HT1080 (cell line): ENCODE data around the gene GRM1. TPM values are rescaled to one million over a fixed set of nuclear protein-coding genes. Genes with fewer than 3 reads are reported as not detected.

Experiments
- DNase-seq: peaks from one replicate; pipeline ENCODE4 v3.0.0-alpha.2; 2015; ENCODE audit warnings: low read depth
- total RNA-seq: library from RNA; depleted of rRNA; stranded (reverse); fragments of >200 nt; shearing (Covaris generic); gene quantifications from 2 replicates; pipeline ENCODE4 v1.2.3, GENCODE V29; 2014

The GRM1 gene
- total RNA-seq, 1 experiment from 2014 or later = not detected

- DNase-seq = no peak
Measured at GRCh38 chr6:146269482-146269881, 240.6 kb downstream of the GRM1 start.

DNA sequence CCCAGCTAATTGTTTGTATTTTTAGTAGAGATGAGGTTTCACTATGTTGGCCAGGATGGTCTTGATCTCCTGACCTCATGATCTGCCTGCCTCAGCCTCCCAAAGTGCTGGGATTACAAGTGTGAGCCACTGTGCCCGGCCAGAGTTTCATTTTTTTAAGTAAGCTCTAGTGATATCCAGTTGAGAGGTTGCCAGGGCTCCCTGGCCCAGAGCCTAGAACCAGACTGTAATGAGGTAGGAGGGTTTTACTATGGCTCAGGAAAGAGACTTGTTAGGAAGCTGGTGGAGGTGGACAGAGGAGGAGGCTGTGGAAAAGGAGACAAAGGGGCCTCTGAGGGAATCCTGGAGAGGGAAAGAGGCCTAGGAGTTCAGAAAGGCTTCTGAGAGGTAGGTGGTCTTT is 242.3 kb downstream of the GRM1 start:
- DNase-seq = peak; percentile 43

- no peak for DNase-seq
Measured at GRCh38 chr6:146273490-146273889, 244.6 kb downstream of the GRM1 start.

GRCh38 chr6:146277142-146277541 is 248.3 kb downstream of the GRM1 start:
- no peak for DNase-seq

- DNase-seq = no peak
Measured at GRCh38 chr6:146281651-146282362, 252.9 kb downstream of the GRM1 start.

- DNase-seq = no peak
Measured at GRCh38 chr6:146282837-146283236, 254.0 kb downstream of the GRM1 start.

DNA sequence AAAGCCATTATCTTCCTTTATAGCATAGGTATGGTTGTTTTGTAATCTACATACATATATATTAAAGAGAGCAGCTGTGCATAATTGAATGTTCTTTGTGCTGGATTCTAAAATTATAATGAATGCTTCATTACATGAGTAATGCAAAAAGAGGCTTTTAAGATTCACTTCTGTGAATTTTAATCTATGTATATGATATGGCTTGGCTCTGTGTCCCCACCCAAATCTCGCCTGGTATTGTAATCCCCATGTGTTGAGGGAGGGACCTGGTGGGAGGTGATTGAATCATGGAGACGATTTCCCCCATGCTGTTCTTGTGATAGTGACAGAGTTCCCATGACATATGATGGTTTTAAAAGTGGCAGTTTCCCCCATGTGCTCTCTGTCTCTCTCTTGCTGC is 255.4 kb downstream of the GRM1 start:
- no peak for DNase-seq

GRCh38 chr6:146286961-146287360 is 258.1 kb downstream of the GRM1 start:
- no peak for DNase-seq

- DNase-seq = no peak
Measured at GRCh38 chr6:146287691-146288369, 259.0 kb downstream of the GRM1 start.

GRCh38 chr6:146289816-146290588 is 261.1 kb downstream of the GRM1 start:
- peak; percentile 92 for DNase-seq

GRCh38 chr6:146290589-146290901 is 261.7 kb downstream of the GRM1 start:
- DNase-seq = no peak

DNA sequence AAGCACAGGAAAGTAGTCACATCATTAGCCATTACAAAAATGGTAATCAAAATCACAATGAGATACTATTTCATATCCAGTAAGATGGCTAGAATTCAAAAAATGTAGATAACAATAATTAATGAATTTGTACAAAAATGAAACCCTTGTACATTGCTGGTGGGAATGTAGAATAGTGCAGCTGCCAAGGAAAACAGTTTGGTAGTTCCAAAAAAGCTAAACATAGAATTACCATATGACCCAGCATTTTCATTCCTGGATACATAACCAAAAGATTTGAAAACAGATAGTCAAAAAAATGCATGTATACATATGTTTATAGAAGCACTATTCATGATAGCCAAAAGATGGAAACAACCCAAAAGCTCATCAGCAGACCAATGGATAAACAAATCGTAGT is 263.6 kb downstream of the GRM1 start:
- no peak for DNase-seq

DNA sequence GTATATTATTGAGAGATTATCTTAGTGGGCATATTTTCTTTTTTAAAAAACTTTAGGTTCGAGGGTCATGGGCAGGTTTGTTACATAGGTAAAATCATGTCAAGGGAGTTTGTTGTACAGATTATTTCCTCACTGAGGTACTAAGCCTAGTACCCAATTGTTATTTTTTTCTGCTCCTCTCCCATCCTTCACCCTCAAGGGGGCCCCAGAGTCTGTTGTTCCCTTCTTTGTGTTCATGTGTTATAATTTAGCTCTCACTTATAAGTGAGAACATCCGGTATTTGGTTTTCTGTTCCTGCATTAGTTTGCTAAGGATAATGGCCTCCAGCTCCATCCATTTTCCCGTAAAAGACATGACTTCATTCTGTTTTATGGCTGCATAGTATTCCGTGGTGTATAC is 266.8 kb downstream of the GRM1 start:
- no peak for DNase-seq

- no peak for DNase-seq
Measured at GRCh38 chr6:146297815-146298214, 269.0 kb downstream of the GRM1 start.

- no peak for DNase-seq
Measured at GRCh38 chr6:146300521-146300920, 271.7 kb downstream of the GRM1 start.

DNA sequence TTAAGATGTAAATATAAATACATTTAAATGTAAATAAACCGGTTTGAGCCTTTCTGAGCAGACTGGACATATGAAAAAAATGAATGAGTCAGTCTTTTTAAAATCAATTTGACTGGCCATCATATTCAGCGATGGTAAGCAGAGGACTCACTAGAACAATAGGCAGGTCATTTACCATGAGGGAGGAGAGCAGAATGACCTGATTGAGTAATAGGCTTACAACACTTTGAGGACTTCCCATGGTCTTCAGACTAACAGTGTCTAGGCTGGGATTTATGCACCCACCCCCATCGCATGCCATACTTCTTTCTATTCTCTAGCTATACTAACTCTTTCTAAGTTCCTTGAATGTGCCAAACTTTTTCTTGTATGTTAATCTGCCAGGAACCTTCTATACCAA is 272.9 kb downstream of the GRM1 start:
- DNase-seq = no peak

GRCh38 chr6:146302994-146303393 is 274.1 kb downstream of the GRM1 start:
- no peak for DNase-seq

DNA sequence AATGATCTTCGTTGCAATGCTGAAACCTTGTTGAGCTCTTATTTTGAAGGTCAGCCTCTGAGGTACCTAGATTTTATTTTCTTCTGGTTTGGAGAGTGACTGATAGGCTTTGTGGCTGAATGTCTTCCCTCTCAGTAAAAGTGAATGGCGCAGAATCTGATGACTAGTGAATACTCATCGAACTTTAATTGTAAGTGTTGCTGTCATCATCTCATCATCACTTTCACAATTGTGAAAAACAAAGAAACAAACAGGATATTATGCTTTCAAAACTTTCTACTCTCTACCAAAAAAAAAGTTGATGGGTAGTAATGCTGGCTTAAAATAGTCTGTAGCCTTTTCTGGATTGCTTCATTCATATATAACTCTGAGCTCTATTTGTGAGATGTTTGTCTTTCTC is 275.3 kb downstream of the GRM1 start:
- DNase-seq = no peak

DNA sequence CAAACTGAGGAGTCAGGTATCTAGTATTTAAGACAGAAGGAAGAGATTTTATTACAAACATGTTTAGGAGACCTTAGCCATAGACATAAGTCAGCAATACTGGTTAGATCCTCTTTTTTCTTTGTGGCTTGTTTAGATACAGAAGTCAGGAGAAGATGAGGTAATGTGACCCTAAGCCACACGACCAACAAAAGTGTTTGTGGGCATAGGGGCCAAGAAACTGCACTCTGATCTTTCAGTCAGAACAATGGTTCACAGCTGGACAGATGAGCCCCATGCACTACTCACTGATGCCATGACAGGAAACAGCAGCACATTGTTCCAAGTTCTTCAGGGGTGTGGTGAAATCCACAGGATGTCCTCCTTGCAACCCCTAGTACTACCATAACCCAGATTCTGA is 276.2 kb downstream of the GRM1 start:
- DNase-seq = peak; percentile 30

DNA sequence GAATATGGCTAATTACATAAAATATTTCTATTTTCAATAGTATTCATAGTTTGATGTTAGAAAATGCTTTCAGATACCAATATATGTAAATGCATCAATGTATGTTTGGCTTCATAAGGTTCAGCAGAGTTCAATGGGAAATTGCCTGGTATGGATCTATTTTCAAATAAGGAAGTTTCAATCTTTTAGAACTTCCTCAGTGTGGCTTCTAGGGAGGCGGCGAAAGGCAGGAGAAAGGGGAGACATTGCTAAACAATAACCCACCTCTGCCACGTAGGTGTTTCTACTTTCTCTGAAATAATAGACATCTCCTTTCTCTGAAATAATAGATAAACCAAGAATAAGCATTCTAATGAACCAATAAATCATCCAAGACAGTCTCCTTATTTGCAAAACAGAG is 277.1 kb downstream of the GRM1 start:
- DNase-seq = no peak

- DNase-seq = no peak
Measured at GRCh38 chr6:146310628-146311027, 281.8 kb downstream of the GRM1 start.

DNA sequence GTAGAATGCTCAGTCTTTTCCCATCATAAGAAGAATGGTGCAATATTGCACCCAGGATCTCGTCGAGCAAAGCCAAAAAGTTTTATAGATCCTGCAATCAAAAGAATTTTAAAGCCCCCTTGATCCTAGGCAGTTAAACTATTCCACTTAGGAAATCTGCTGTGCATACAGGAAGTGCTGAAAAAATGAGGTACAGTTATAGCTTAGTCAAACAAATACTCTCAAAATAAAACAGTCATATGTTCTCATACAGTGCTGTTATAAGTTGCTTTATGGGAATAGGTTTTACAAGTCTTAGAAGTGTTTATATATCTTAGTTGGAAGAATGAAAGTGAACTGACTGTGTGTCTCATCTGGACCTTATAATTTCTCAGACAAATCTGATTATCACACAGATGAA is 282.2 kb downstream of the GRM1 start:
- DNase-seq = no peak

GRCh38 chr6:146312608-146313007 is 283.7 kb downstream of the GRM1 start:
- peak; percentile 35 for DNase-seq
